Choroid plexus epithelial cell (primary cell): ENCODE results near the gene TANC2.

ENCODE experiments used
- DNase-seq: peaks from one replicate; pipeline ENCODE4 v3.0.0-alpha.2; 2010; ENCODE audit warnings: low read depth
- H3K4me3 ChIP-seq: 2 replicates; pipeline ENCODE4 v1.5.1; 2011; ENCODE audit warnings: low read depth, mild to moderate bottlenecking, control low read depth, low read length, moderate library complexity
- TF ChIP-seq, protein P1 (sequence below): conservative IDR thresholded peaks from 2 replicates; pipeline ENCODE4 v1.5.1; 2011; ENCODE audit warnings: low read depth, mild to moderate bottlenecking, control low read depth, inconsistent platforms, low read length, moderate library complexity

Gene TANC2

GRCh38 chr17:62937606-62938005 is 28.4 kb upstream of the TANC2 start:
- TF ChIP-seq, protein P1, sequence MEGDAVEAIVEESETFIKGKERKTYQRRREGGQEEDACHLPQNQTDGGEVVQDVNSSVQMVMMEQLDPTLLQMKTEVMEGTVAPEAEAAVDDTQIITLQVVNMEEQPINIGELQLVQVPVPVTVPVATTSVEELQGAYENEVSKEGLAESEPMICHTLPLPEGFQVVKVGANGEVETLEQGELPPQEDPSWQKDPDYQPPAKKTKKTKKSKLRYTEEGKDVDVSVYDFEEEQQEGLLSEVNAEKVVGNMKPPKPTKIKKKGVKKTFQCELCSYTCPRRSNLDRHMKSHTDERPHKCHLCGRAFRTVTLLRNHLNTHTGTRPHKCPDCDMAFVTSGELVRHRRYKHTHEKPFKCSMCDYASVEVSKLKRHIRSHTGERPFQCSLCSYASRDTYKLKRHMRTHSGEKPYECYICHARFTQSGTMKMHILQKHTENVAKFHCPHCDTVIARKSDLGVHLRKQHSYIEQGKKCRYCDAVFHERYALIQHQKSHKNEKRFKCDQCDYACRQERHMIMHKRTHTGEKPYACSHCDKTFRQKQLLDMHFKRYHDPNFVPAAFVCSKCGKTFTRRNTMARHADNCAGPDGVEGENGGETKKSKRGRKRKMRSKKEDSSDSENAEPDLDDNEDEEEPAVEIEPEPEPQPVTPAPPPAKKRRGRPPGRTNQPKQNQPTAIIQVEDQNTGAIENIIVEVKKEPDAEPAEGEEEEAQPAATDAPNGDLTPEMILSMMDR = no peak
- H3K4me3 ChIP-seq = no peak overlapping the region
- DNase-seq = no peak

- DNase-seq = peak; percentile 12
- TF ChIP-seq, protein P1 = no peak
- no peak overlapping the region for H3K4me3 ChIP-seq
These were observed 24.6 kb upstream of the TANC2 start for GRCh38 chr17:62941358-62941991.

GRCh38 chr17:62948370-62948769 is 17.7 kb upstream of the TANC2 start:
- DNase-seq = no peak
- H3K4me3 ChIP-seq = no peak overlapping the region
- TF ChIP-seq, protein P1 = no peak

GRCh38 chr17:62949036-62949435 is 17.0 kb upstream of the TANC2 start:
- no peak overlapping the region for H3K4me3 ChIP-seq
- no peak for DNase-seq
- TF ChIP-seq, protein P1 = no peak

- H3K4me3 ChIP-seq = no peak overlapping the region
- peak; percentile 69 for DNase-seq
- TF ChIP-seq, protein P1 = no peak
These were observed 16.0 kb upstream of the TANC2 start for GRCh38 chr17:62950067-62950466.

- DNase-seq = no peak
- TF ChIP-seq, protein P1 = no peak
- no peak overlapping the region for H3K4me3 ChIP-seq
These were observed 10.1 kb upstream of the TANC2 start for GRCh38 chr17:62955841-62956352.

DNA sequence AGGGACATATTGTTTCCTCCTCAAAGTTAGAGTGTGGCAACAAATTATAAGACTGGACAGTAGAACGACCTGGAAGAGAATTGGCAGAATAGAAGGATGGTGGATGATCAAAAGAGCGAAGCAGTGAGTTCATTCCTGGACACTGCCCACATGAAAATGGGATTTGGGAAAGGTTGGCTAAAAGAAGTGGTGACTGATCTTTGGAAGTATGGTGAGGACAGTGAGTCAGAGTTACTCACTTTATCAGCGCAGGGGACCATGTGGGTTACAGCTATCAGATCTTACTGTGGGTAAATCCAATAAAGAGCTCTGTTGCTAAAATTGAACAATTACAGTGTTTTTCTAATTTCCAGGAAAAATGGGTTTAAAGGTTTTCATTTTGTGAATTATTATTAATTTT is 2.7 kb upstream of the TANC2 start:
- no peak for DNase-seq

More for the DNA sequence above, 2.7 kb upstream of the TANC2 start:
- TF ChIP-seq, protein P1 = no peak
- H3K4me3 ChIP-seq = no peak overlapping the region
